ENCODE results near the gene CPZ.

CPZ gene

DNA sequence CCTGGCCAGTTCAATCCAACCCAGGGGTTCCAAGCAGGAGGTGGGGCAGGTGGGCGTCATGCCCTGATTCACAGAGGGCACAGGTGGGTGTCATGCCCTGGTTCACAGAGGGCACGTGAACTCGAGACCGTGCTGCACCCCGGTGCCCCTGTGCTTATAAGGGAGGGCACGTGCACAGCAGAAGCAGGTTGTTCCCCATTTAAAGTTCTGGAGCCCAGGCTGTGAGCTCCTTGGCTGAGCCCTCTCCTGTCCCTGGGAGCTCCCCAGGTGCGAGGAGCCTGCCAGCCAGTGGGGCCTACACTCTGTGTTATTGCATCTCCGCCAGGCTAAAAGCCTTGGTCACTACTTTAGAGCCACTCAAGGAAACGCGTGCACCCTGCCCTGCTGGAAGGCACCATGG lies 3.2 kb upstream of the CPZ start:
- Histone ChIP-seq H3K36me3 (no peaks in the 10 kb centered on the region), H3K4me1 (no peaks in the 10 kb centered on the region), H3K9me3 (no peaks in the 10 kb centered on the region), H3K27me3 (peaks cover 20% of the 10 kb centered on the region), H3K4me3 (ENCODE audit: low read depth, low read length) (no peak overlapping the region)
- DNase-seq, result no peak
- TF ChIP-seq, protein P1, sequence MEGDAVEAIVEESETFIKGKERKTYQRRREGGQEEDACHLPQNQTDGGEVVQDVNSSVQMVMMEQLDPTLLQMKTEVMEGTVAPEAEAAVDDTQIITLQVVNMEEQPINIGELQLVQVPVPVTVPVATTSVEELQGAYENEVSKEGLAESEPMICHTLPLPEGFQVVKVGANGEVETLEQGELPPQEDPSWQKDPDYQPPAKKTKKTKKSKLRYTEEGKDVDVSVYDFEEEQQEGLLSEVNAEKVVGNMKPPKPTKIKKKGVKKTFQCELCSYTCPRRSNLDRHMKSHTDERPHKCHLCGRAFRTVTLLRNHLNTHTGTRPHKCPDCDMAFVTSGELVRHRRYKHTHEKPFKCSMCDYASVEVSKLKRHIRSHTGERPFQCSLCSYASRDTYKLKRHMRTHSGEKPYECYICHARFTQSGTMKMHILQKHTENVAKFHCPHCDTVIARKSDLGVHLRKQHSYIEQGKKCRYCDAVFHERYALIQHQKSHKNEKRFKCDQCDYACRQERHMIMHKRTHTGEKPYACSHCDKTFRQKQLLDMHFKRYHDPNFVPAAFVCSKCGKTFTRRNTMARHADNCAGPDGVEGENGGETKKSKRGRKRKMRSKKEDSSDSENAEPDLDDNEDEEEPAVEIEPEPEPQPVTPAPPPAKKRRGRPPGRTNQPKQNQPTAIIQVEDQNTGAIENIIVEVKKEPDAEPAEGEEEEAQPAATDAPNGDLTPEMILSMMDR (IDR thresholded peaks at IDR 0.05; ENCODE audit: low read depth, low read length), result no peak

DNA sequence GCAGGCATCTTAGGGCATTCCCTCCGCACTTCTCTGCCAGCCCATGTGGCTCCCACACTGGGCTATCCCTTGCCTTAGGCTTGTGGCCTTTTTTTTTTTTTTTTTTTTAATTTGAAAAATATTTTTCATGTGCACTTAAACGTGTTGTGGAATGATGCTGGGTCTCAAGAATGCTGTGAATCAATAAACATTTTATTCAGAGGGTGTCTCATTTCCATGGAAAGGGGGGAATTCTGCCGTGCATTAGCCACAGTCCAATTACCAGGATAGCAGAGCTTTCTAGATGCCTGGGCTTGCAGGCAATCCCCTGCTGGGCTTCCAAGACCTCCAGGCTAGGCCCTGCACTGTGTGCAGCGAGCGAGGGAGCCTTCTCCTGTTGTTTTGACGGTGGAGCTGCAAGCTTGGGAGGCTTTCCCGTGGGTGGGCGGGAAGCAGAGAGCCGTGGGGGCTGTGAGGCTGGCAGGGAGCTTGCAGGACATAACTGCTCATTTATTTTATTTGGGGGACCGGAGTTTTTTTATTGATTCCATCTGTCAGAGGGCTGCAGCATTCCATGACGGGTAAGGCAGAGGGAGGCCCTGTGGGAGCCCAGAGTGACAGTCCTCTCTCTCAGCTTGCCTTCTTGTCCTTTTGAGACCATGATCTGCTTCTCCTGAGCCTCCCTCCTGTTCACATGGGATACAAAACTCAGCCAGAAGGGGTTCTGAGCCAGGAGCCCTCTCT lies 2.6 kb upstream of the CPZ start:
- DNase-seq, result no peak
- TF ChIP-seq, protein P1 (IDR thresholded peaks at IDR 0.05; ENCODE audit: low read depth, low read length), result no peak
- Histone ChIP-seq H3K9me3 (no peaks in the 10 kb centered on the region), H3K4me3 (ENCODE audit: low read depth, low read length) (no peak overlapping the region), H3K4me1 (no peaks in the 10 kb centered on the region), H3K36me3 (no peaks in the 10 kb centered on the region), H3K27me3 (peaks cover 20% of the 10 kb centered on the region)

DNA sequence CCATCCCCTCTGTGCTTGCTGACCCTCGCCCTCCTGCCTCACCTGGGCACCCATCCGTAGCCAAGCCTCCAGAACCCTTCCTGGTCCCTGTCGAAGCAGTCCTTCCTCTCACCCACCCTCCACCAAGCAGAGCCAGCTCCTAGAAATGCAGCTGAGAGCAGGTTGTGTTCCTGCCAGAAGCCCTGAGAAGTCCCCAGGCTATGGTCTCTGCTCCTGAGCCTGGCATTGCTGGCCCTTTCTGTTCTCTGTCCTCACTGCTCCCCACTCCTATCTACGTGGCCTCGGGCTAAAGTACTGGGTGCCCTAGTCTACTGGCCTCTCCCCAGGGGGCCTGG lies 2.1 kb upstream of the CPZ start:
- Histone ChIP-seq H3K36me3 (no peaks in the 10 kb centered on the region), H3K4me1 (no peaks in the 10 kb centered on the region; the same call in 1 of the 2 replicates), H3K4me3 (ENCODE audit: low read depth, low read length) (no peak overlapping the region), H3K9me3 (no peaks in the 10 kb centered on the region), H3K27me3 (peaks cover 20% of the 10 kb centered on the region)
- DNase-seq, result no peak
- TF ChIP-seq, protein P1 (IDR thresholded peaks at IDR 0.05; ENCODE audit: low read depth, low read length), result no peak

DNA sequence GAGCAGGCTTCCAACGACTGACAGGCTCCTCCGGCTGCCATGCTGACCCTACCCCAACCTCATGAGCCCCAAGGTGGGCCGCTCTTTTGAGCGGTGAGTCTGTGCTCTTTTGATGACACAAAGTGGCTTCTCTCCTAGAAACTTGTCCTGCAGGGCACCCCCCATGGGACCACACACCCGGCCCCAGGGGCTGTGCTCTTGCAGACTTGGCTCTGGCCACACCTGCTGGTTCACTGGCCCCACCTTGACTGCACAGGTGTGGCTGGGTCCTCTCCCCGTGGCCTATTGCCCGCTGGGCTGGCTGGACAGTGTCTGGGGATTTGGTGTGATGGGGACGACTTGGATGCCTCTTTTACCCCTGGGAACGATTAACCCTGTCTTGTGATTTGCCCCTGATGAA lies 1.5 kb upstream of the CPZ start:
- Histone ChIP-seq H3K4me1 (no peaks in the 10 kb centered on the region; the same call in 1 of the 2 replicates), H3K27me3 (peaks cover 20% of the 10 kb centered on the region), H3K36me3 (no peaks in the 10 kb centered on the region), H3K9me3 (no peaks in the 10 kb centered on the region), H3K4me3 (ENCODE audit: low read depth, low read length) (no peak overlapping the region)
- DNase-seq, result no peak
- TF ChIP-seq, protein P1 (IDR thresholded peaks at IDR 0.05; ENCODE audit: low read depth, low read length), result no peak

DNA sequence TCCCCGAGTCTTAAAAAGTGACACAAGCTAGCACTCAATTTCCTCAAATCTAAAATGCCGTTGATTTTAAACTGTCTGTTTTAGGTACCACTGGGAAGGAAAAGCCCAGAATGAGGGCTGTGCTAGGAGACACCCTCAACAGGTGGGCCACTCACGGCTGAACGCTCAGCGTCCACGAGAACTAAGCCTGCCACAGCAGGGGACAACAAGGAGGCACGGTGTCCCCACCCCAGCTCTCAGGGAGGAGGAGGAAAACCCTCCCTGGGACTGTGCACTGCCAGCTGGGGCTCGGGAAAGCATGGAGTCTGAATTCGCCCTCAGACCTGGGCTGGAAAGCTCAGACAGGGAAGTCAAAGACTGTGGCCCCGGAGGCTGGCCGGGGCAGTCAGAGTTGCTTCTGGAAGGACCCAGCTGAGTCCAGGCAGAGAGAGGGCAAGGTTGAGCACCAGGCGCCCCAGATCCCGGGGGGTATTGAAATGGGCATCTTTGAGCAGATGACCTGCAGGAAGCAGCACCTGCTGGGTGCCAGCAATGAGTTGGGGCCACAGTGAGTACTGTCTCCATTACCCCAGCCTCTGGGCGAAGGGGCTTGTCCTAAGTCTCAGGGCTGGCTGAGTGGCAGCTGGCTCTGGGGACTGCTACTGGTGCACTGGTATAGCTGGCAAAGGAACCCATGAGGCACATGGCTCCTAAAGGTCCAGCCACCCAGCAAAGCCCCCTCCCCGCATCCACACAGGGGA lies 769 bp upstream of the CPZ start:
- TF ChIP-seq, protein P1 (IDR thresholded peaks at IDR 0.05; ENCODE audit: low read depth, low read length), result no peak
- Histone ChIP-seq H3K36me3 (no peaks in the 10 kb centered on the region), H3K4me3 (ENCODE audit: low read depth, low read length) (no peak overlapping the region), H3K27me3 (peaks cover 20% of the 10 kb centered on the region), H3K9me3 (no peaks in the 10 kb centered on the region), H3K4me1 (no peaks in the 10 kb centered on the region; the same call in none of the 2 replicates)
- no peak for DNase-seq

All from BE2C (cell line).